Activated CD4-positive, alpha-beta T cell treated with anti-CD3 and anti-CD28 coated beads, Interleukin-2, amount 50 U/mL, for 48 hours (primary cell): Measurements from ENCODE around the gene CES4A.
"Not testable (repeated sequence)": the region's sequence is repeated elsewhere in the genome, so short reads cannot be mapped to it uniquely, and the experiment has no call there.

Experiments used
- DNase-seq, 2 experiments: peaks; one replicate each; pipeline ENCODE4 v3.0.0-alpha.2; 2020

The CES4A gene

GRCh38 chr16:66988197-66988788 lies at the start of gene CES4A:
TSS of gene CES4A (plus strand) at chr16:66988589. CDS start at chr16:66988773, 184 bp downstream.
- DNase-seq: no peak

- no peak for DNase-seq
Measured at GRCh38 chr16:66939366-66939765, 49.0 kb upstream of the CES4A start.

DNA sequence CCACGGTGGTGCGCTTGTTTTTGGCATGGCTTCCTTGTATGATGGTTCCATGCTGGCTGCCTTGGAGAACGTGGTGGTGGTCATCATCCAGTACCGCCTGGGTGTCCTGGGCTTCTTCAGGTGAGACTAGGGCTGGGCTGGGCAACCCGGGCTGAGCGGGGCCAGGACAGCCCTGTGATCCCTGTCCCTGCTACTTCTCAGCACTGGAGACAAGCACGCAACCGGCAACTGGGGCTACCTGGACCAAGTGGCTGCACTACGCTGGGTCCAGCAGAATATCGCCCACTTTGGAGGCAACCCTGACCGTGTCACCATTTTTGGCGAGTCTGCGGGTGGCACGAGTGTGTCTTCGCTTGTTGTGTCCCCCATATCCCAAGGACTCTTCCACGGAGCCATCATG lies 48.2 kb upstream of the CES4A start:
- no peak for DNase-seq

- DNase-seq: no peak
Measured at GRCh38 chr16:66942981-66943380, 45.4 kb upstream of the CES4A start.

DNA sequence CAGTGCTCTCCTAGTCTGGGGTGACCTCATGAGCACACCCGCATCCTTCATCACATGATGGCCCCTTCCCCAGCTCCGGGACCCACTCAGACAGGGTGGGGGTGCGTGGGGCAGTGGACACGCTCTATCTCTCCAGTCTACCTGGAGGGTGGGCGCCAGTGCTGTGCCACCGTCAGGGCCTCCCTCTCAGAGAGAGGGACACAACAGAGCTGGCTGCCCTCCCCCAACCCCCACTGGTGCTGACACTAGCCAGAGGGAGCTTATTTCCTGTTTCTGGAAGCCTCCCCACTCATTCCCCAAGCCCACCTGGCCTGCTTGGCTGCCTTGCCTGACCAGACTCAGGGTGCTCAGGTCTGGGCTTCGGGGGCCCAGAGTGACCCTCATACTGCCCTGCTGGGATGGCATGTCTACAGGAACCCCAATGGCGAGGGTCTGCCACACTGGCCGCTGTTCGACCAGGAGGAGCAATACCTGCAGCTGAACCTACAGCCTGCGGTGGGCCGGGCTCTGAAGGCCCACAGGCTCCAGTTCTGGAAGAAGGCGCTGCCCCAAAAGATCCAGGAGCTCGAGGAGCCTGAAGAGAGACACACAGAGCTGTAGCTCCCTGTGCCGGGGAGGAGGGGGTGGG lies 44.8 kb upstream of the CES4A start:
- DNase-seq: no peak

GRCh38 chr16:66944054-66944441 lies 44.3 kb upstream of the CES4A start:
- DNase-seq: no peak

DNA sequence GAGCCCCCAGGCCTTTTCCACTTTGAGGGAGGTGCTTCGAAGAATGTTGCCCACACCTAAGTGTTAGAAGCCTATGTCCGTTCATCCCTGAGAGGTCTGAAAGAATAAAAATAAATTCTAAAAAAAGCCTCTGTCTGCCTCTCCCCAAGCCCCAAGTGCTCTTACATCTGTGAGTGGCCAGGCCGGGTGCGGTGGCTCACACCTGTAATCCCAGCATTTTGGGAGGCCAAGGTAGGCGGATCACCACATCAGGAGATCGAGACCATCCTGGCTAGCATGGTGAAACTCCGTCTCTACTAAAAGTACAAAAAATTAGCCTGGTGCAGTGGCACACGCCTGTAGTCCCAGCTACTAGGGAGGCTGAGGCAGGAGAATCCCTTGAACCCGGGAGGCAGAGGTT lies 43.4 kb upstream of the CES4A start:
- not testable (repeated sequence) for DNase-seq

- no peak for DNase-seq
Measured at GRCh38 chr16:66945939-66946338, 42.5 kb upstream of the CES4A start.

GRCh38 chr16:66946541-66946940 lies 41.8 kb upstream of the CES4A start:
- DNase-seq: no peak

GRCh38 chr16:66946974-66947301 lies 41.5 kb upstream of the CES4A start:
- DNase-seq: no peak

- peak; percentile 93 to 94 for DNase-seq
Measured at GRCh38 chr16:66947302-66948065, 40.9 kb upstream of the CES4A start.

GRCh38 chr16:66948134-66948836 lies 40.1 kb upstream of the CES4A start:
- no peak for DNase-seq

- DNase-seq: no peak
Measured at GRCh38 chr16:66948837-66949225, 39.6 kb upstream of the CES4A start.

DNA sequence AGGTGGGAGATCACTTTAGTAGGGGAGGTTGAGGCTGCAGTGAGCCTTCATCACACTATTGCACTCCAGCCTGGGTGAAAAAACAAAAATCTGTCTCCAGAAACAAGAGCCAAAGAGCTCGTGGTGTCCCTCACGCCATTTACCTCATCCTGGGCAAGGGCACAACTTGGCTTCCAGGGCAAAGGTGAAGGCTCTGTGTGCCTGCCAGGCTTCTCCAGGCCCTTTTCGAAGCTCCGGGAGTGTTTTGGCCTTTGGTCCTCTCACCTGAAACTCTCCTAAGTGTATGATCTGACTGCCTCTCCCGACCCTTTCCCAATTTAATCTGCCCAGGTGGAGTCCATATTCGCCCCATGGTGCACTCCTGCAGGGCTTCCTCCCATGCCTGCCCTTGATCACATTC lies 38.9 kb upstream of the CES4A start:
- no peak for DNase-seq

- no peak for DNase-seq
Measured at GRCh38 chr16:66950437-66950836, 38.0 kb upstream of the CES4A start.

DNA sequence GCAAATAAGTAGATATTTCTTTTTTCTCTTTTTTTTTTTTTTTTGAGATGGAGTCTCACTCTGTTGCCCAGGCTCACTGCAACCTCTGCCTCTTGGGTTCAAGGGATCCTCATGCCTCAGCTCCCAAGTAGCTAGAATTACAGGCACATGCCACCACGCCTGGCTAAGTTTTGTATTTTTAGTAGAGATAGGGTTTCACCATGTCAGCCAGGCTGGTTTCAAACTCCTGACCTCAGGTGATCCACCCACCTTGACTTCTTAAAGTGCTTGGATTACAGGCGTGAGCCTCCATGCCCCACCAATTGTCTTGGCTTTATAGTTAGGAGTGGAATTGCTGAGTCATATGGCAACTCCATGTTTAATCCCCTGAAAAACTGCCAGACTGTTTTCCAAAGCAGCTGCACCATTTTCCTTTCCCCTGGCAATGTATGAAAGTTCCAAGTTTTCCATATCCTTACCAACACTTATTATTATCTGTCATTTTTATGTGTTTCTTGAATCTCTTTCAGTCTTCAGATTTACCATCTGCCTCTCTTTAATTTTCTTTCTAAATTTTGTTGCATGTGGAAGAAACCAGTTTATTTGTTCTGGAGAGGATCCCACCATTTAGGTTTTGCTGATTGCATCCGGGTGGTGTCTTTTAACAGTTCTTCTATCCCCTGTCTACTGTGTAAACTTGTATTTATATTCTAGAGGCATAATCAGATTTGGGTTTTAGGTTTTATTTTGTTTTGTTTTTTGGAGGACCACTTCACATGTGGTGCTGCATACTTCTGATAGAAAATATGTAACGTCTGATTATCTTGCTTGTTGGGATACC lies 37.2 kb upstream of the CES4A start:
- no peak for DNase-seq

- no peak for DNase-seq
Measured at GRCh38 chr16:66952430-66953110, 35.8 kb upstream of the CES4A start.

DNA sequence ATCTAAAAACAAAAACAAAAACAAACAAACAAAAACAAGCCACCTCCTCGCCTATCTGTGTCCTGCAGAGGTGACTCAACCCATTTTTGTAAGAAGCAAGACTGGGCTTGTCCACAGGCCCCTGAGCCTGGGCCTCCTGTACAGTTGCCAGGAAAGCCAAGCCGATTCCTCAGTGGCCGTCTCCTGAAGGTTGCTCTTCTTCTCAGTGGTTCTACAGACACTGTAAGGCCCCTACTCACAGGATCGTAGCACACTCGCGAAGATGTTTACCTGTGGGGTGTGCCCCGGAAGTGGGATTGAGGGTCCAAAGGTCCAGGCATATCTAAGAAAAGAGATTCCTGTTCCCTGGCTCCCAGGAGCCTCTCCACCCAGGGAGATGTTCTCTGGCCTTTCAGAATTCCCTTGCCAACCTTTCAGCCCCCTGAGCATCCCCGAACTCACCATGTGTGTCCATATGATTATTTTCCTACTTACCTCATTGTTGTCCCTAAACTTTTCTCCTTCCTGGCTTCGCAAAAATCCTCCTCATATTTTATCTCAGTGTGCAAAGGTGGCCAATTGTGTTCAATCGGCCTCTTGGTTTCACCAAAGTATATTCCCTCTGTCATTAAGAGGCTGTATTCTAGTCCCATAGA lies 34.8 kb upstream of the CES4A start:
- DNase-seq: no peak

GRCh38 chr16:66954097-66954659 lies 34.2 kb upstream of the CES4A start:
- peak; percentile 82 to 87 for DNase-seq

- DNase-seq: not testable (repeated sequence)
Measured at GRCh38 chr16:66955363-66956153, 32.8 kb upstream of the CES4A start.

DNA sequence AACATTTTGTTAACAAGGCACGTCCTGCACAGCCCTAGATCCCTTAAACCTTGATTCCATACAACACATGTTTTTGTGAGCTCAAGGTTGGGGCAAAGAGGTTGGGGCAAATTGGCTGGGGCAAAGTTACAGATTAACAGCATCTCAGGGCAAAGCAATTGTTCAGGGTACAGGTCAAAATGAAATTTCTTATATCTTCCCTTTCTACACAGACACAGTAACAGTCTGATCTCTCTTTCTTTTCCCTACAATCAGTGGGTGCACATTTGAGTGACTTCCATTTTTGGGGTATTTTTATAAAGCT lies 32.3 kb upstream of the CES4A start:
- not testable (repeated sequence) for DNase-seq
